ENCODE measurements around the gene DLX5.

The DLX5 gene

DNA sequence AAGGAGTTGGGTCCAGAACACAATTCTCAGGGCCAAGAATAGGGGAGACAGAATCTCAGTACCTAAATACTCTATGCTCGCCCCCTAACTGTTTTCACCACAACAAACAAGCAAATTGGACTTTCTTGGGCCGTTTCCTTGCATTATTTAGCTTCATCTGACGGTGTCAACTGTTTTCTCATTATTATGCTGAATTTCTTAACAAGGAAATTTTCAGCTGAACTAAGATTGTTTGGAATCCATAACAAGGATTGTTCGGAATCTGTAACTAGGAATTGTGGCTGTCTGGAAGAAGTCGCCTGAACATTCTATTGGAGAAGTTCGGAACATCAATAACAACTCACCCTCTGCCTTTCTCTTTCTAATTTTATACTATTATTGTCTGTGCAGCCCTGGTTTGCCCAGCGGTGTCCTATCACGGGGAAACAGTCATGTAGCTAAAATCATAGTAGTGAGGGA is 34.7 kb downstream of the DLX5 start:
- DNase-seq (ENCODE audit: low read depth), result no peak

DNA sequence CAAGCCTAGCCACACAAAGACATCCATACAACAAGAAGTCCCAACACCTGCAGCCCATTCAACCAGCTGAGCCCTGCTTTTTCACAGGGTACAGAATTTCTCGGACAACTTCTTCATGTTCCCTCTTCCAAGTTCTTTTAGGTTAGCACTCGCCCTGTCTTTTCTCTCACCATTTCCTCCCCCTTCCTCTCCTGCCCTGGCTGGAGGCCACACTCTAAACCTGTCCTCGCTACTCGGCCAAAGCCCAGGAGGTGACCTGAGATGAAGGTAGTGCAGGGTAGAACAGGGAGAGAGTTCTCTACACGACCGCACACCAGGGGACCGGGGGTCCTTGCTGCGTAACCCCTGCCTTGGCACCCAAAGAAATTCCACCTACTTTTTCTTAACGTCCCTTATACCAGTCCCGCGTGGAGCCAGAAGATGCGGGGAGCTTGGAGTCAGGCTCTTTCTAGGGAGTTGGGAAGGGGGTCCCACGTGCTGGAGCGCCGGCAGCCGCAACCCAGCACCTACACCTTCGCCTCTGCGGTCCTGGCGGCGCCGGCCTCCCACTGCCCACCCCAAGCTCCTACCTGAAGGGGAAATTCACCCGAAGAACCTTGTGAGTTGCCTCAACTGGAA is 35.3 kb downstream of the DLX5 start:
- no peak for DNase-seq (ENCODE audit: low read depth)

DNA sequence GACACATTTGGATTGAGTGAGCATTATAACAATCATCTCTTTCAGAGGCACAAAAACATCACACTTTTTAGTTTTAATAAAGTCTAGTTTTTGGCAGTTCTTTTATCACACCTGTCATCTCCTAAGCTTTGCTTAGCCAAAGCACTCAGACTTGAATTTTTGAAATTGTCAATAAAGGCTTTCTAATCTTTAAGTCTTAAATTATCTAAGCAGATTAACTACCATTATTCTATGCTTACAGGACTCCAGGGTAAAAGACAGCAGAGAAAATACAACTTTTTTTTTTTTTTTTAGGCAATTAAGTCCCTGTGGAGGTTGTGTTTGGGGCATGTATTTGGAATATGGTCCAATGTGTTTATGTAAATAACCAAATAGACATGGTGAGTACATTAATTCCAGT is 36.9 kb downstream of the DLX5 start:
- DNase-seq (ENCODE audit: low read depth), result no peak

DNA sequence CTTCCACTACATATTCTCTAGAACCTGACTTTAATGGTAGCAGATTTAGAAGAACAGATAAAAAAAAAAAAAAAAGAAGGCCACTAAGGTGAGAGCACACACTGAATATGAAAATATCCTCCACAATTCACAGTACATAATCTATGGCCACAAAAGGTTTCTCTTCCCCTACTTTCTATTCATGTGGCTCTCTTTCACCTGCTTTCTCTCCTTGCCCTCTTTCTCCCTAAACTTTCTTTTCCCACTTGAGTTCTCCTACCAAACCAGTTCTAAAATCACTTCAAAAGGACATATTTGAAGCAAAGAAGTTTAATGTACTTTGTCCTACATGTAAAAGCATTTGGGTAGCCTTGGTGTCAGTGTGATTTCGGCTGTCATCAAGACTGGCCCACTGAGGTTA is 37.7 kb downstream of the DLX5 start:
- DNase-seq (ENCODE audit: low read depth), result no peak

DNA sequence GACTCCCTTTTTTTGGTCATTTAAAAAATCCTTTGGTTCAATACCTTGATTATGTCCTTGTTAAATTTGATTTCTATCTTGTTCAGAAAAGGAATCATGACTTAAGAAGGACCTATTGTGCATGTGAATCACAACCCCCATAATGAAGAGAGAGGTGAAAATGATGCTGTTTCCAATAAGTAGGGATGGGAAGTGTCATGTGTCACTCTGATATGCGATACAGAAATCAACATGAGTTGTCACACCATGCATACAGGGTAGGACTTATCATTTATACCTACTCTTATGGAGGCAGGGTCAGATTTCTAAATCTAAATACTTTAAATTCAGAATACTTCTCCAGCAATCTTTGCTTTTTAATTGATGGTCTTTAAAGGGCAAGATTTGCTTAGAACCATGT is 38.6 kb downstream of the DLX5 start:
- no peak for DNase-seq (ENCODE audit: low read depth)

DNA sequence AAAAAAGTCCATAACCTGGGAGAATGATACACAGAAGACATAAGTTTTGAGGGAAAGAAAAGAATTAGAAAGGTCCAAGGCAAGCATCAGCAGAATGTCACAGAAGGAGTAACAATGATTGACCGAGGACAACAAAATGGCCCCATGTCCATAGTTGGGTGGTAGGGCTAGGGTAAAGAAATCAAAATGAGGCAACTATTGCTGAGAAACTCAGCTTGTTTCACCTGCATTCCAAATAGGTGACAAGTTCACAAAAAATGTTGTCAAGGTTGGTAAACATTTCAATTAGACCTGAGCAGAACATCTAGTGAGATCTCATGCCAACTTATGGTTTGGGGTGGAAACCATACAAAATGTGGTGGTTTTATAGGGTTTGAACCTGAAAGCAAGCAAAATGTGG is 42.0 kb downstream of the DLX5 start:
- DNase-seq (ENCODE audit: low read depth), result no peak

DNA sequence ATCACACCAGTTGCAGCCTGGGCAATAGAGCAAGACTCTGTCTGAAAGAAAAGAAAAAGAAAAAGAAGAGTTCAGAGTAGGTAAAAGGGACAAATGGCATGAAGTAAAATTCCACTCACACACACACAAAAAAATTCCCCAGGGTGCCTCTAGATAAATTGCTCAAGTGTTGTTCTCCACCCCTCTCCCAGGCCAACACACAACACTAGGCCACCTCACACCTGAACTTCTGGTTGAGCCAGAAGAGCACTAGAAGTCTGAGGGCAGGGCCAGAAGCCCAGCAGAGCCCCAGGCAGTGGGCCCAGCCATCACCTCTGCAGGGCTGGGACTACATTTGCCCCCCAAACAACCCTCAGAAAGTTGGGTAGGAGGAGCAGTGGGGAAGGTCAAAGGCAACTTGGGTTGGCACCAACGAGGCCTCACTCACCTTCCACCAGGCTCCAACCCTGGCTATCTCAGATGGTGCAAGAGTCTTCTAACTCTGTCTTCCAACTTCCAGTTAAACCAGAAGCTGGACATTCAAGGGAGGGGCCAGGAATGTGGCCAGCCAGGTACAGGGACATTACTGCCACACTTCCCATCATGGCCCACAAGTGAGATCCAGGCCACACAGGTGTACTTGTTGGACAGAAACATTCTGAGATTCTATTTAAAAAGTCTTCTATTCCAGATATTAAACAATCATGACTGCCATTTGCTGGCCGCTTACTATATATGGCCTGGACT is 44.9 kb downstream of the DLX5 start:
- no peak for DNase-seq (ENCODE audit: low read depth)

DNA sequence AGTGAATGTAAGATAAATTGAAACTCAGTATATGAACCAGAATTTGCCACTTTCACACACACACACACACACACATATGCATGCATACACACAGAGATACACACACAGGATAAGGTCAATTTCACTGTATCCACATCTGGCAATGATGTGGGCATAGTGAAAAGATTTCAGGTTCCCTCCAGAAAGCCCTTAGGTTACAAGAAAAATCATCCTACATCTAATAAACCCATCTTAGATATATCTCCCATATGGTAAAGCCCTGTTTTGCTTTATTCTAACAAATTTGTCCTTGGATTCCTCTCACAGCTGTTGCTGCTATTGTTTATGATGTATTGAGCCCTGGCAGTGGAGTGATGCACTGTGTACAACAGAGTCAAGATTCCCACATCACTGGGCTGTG is 47.2 kb downstream of the DLX5 start:
- DNase-seq (ENCODE audit: low read depth), result no peak

DNA sequence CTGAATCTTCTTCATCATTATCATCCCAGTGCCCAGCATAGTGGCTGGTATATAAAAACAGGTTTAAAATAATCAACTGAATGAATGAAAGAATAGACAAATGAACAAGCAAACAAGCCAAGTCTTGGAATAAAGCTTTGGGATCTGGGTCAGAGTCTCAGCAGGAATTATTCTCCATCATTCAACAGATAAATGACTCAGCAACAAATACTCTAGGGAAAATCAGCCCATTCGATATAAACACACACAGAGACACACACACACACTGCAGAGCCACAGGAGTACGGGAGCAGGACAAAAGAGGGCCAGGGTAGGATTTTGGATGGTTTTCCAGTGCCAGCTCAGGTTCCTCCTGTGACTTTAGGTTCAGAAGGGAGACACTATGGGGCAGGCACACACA is 48.5 kb downstream of the DLX5 start:
- DNase-seq (ENCODE audit: low read depth), result no peak

DNA sequence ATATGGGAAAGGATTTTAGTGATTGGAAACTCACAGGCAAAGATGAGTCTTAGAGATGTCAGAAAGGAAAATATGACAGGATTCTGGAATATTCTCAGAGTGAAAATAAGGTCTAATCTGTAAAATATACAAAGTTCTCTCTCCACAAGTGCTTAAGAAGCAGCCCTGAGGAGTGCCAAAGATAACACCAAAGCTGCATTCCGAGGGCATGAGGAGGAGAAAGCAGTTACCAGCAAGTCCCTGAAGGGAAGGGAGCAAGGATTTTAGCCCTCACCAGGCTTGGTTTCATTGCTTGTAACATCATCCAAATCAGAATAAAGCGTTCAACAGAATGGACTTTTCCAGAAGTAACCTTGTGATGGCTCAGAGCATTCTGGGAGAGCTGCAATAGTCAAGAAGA is 50.6 kb downstream of the DLX5 start:
- DNase-seq (ENCODE audit: low read depth), result peak; percentile 2

DNA sequence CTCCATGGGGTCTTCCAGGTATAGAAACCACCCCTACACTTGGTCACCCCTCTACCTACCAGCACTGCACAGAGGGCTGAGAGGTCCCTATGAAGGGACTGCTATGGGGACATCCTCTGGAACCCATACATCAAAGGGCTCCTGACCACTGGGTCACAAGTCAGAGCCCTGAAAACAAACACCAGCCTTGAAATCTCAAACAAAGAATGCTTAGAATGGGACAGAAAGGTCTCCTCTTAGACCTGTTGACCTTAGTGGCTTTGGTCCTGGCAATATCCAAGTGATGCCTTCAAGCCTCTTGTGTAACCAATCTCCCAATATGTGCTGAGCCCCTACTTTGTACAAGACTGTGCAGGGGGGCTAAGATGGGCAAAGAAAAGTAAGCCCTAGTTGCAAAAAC is 53.9 kb downstream of the DLX5 start:
- no peak for DNase-seq (ENCODE audit: low read depth)

All from fibroblast of the conjunctiva (primary cell).